Nasal cavity respiratory epithelium epithelial cell of viscerocranial mucosa (primary cell): Measurements from ENCODE around the gene HERC4. TPM values are rescaled to one million over a fixed set of nuclear protein-coding genes. Genes with fewer than 3 reads are reported as not detected.

Experiments used
- total RNA-seq: library from RNA; depleted of rRNA; stranded (reverse); fragments of >200 nt; gene quantifications from 2 replicates; pipeline ENCODE4 v1.2.3, GENCODE V29; 2014

The HERC4 gene, protein sequence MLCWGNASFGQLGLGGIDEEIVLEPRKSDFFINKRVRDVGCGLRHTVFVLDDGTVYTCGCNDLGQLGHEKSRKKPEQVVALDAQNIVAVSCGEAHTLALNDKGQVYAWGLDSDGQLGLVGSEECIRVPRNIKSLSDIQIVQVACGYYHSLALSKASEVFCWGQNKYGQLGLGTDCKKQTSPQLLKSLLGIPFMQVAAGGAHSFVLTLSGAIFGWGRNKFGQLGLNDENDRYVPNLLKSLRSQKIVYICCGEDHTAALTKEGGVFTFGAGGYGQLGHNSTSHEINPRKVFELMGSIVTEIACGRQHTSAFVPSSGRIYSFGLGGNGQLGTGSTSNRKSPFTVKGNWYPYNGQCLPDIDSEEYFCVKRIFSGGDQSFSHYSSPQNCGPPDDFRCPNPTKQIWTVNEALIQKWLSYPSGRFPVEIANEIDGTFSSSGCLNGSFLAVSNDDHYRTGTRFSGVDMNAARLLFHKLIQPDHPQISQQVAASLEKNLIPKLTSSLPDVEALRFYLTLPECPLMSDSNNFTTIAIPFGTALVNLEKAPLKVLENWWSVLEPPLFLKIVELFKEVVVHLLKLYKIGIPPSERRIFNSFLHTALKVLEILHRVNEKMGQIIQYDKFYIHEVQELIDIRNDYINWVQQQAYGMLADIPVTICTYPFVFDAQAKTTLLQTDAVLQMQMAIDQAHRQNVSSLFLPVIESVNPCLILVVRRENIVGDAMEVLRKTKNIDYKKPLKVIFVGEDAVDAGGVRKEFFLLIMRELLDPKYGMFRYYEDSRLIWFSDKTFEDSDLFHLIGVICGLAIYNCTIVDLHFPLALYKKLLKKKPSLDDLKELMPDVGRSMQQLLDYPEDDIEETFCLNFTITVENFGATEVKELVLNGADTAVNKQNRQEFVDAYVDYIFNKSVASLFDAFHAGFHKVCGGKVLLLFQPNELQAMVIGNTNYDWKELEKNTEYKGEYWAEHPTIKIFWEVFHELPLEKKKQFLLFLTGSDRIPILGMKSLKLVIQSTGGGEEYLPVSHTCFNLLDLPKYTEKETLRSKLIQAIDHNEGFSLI
- 42.4 and 63.2 TPM in 2 replicates for total RNA-seq

DNA sequence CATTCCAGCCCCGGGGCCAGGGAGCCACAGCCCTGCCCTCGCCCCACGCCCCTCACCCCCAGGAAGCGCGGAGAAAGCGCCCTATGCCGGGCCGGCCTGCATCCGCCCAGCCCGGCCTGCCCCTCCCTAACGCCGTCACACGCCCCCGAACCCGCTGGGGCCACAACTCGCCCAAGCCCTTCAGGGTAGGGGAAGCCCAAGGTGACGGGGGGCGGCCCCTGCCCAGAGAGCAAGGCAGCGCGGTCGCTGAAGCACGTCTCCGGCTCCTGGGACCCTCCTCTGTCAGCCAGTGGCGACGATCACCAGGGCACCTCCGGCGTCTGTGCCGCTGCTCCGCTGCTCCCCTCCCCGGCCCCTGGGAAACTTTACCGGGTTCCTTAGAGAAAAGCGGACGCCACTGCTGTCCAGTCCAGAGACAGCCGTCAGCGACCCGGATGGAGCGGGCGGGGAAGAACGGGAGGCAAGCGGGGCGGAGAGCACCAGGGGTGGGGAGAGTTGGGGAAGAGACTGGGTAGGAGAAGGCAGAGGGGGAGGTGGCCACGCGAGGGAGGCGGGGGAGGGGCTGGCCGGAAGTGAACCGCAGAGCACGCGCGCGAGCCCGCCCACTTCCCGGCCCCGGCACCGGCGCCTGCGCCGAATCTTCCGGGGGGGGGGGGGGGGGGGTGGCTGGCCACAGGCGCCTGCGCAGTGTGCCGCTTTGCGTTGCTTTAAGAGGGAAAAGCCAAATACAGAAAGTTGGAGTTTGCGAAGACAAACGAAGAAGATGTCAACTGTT is at the start of gene HERC4:
Gene HERC4, minus strand, starts transcription at position 509 of the 775 bp plus-strand sequence. CDS start 2,175 bp downstream, outside the sequence.

DNA sequence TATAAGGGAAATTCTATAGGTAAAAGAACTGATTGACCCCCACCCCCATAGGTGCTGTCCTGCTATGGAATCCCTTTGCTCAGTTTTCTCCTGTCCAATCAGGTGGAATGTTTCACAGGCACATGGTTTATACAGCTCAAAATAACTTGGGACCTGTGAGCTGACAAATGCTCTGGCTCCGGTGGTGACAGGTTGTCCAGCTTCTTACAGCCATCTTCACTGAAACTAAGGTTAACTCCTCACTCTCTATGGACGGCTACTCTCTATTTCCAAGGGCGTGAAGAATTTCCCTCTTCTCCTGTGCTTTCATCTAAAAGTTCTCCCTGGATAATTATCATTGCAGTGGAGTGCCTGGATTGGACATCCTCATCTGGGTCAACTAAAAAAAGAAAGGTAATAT is 34.2 kb upstream of the HERC4 start, which contains the start of gene MYPN:
Gene MYPN, plus strand, starts transcription at position 158 of the 400 bp plus-strand sequence. CDS start 11,951 bp downstream, outside the sequence.

DNA sequence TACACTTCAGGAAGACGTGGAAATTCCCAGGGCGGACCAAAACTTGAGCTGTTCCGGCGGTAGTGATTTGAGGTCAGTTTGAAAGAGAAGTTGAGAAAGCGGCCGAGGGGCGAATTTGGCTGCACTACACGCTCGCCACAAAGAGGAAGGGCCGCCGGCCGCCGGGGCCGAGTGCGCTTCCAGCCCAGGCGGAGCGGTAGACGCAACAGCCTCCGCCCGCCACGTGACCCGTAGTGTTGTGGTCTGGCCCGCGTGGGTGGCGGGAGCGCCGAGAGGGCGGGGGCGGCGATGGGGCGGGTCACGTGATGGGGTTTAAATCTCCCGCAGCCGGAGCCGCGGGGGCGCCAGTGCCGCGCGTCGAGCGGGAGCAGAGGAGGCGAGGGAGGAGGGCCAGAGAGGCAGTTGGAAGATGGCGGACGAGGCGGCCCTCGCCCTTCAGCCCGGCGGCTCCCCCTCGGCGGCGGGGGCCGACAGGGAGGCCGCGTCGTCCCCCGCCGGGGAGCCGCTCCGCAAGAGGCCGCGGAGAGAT is 190.7 kb downstream of the HERC4 start, which contains the start of gene SIRT1:
Gene SIRT1, plus strand, starts transcription at position 344 of the 529 bp plus-strand sequence. Its CDS starts 66 bp downstream, at position 410.

Other genes with a start within 250 kb of the HERC4 start
- gene DNAJC12, start 237.1 kb downstream of the HERC4 start, total RNA-seq: 0.28 and 0.68 TPM in 2 replicates
- 15.4 and 15.9 TPM in 2 replicates for gene SIRT1, start 190.6 kb downstream of the HERC4 start, total RNA-seq
- under 0.01 TPM in 1 of 2 replicates, not detected in the other for gene MYPN, start 34.2 kb upstream of the HERC4 start, total RNA-seq
- gene ATOH7, start 156.8 kb upstream of the HERC4 start, total RNA-seq: not detected in 2 replicates